A673 (cell line): ENCODE data around the gene TNIP3. TPM values are rescaled to one million over a fixed set of nuclear protein-coding genes. Genes with fewer than 3 reads are reported as not detected.

Experiments used
- BruUV-seq: library from RNA; stranded (reverse); fragments of 400-500 nt; replicated peaks from 2 replicates; lab custom pipeline; 2021; lab: Mats Ljungman, UMichigan
- CTCF ChIA-PET: fragments of 300-600 bp; sonication (Branson Sonifier 250); formaldehyde crosslinking; loops from one replicate; lab custom pipeline; 2022; ENCODE audit warnings: antibody characterized with exemption; lab: Charles Lee
- POLR2A ChIA-PET: fragments of 300-600 bp; sonication (Branson Sonifier 250); formaldehyde crosslinking; loops from one replicate; lab custom pipeline; 2022; ENCODE audit warnings: antibody characterized with exemption; ENCODE audit not compliant: low non-redundant PET; lab: Charles Lee
- DNase-seq: peaks from one replicate; pipeline ENCODE4 v3.0.0-alpha.2; 2015; ENCODE audit warnings: low spot score
- H3K27ac ChIP-seq: fragments of 200-600 bp; sonication (generic); 2 replicates; pipeline ENCODE4 v1.5.1; 2016; ENCODE audit warnings: mixed run types, low read depth, mild to moderate bottlenecking, mixed read lengths, antibody characterized with exemption, low read length; ENCODE audit not compliant: poor library complexity, severe bottlenecking
- H3K27me3 ChIP-seq: fragments of 200-600 bp; sonication (generic); replicated peaks from 2 replicates; pipeline ENCODE4 v1.6.1; 2017; ENCODE audit warnings: mixed run types, low read depth, mild to moderate bottlenecking, mixed read lengths, antibody characterized with exemption, low read length; ENCODE audit not compliant: insufficient read depth, poor library complexity
- H3K36me3 ChIP-seq: fragments of 200-600 bp; sonication (generic); 2 replicates; pipeline ENCODE4 v1.6.1; 2016; ENCODE audit warnings: mixed run types, mild to moderate bottlenecking, mixed read lengths, antibody characterized with exemption, low read length; ENCODE audit not compliant: insufficient read depth, poor library complexity, severe bottlenecking
- H3K4me1 ChIP-seq: fragments of 200-600 bp; sonication (generic); 2 replicates; pipeline ENCODE4 v1.6.1; 2017; ENCODE audit warnings: mixed run types, mild to moderate bottlenecking, mixed read lengths, antibody characterized with exemption, low read length; ENCODE audit not compliant: insufficient read depth, poor library complexity, severe bottlenecking
- H3K4me3 ChIP-seq: fragments of 200-600 bp; sonication (generic); 2 replicates; pipeline ENCODE4 v1.5.1; 2016; ENCODE audit warnings: low read depth, mixed run types, mild to moderate bottlenecking, mixed read lengths, low read length; ENCODE audit not compliant: poor library complexity, severe bottlenecking
- H3K9me3 ChIP-seq: fragments of 200-600 bp; sonication (generic); 2 replicates; pipeline ENCODE4 v1.6.1; 2016; ENCODE audit warnings: mixed run types, low read depth, mild to moderate bottlenecking, mixed read lengths, antibody characterized with exemption, low read length; ENCODE audit not compliant: poor library complexity, severe bottlenecking
- EZH2 ChIP-seq: fragments of 200-600 bp; sonication (generic); IDR thresholded peaks from 2 replicates; pipeline ENCODE4 v1.6.1; 2017; ENCODE audit warnings: borderline replicate concordance, low read depth, mild to moderate bottlenecking, mixed read lengths, antibody characterized with exemption, low read length; ENCODE audit not compliant: poor library complexity, severe bottlenecking
- intact Hi-C: fragments of 100-400 bp; cut with micrococcal nuclease; formaldehyde crosslinking; loops from one replicate; pipeline ENCODE4 v1.10.0; 2022; ENCODE audit not compliant: unreplicated experiment
- total RNA-seq: library from RNA; stranded (reverse); gene quantifications from 2 replicates; pipeline ENCODE4 v1.2.3, GENCODE V29; 2021
- TF ChIP-seq, protein P1 (sequence below): fragments of 300-800, 200-600 bp; sonication (generic); conservative IDR thresholded peaks from 2 replicates; pipeline ENCODE4 v1.5.1; 2017; ENCODE audit warnings: low read depth, mild to moderate bottlenecking, antibody characterized with exemption, low read length, moderate library complexity, mixed read lengths

The TNIP3 gene
- total RNA-seq, 1 experiment from 2014 or later, result 0.58 TPM

DNA sequence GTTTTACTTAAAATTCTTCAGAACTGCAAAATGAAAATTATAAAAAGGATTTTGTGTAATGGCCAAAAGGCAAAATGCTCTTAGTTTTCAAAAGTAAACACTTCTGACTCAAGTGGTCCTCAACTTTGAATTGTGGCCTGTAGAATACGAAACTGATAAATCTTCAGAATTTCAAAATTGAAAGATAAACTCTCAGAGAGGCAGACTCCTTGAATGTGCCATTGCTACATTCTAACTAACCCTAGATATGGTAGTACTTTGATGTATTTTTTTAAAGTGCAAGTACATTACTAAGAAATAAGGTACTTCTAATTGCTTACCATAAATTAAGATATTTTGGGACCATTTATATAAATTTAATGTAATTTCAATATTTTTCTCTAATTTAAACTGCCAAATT, 44.4 kb downstream of the TNIP3 start:
- no TSS peak for BruUV-seq
- TF ChIP-seq, protein P1, sequence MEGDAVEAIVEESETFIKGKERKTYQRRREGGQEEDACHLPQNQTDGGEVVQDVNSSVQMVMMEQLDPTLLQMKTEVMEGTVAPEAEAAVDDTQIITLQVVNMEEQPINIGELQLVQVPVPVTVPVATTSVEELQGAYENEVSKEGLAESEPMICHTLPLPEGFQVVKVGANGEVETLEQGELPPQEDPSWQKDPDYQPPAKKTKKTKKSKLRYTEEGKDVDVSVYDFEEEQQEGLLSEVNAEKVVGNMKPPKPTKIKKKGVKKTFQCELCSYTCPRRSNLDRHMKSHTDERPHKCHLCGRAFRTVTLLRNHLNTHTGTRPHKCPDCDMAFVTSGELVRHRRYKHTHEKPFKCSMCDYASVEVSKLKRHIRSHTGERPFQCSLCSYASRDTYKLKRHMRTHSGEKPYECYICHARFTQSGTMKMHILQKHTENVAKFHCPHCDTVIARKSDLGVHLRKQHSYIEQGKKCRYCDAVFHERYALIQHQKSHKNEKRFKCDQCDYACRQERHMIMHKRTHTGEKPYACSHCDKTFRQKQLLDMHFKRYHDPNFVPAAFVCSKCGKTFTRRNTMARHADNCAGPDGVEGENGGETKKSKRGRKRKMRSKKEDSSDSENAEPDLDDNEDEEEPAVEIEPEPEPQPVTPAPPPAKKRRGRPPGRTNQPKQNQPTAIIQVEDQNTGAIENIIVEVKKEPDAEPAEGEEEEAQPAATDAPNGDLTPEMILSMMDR, result no peak
- no peak for TF ChIP-seq EZH2
- CTCF ChIA-PET, result no interaction called here

DNA sequence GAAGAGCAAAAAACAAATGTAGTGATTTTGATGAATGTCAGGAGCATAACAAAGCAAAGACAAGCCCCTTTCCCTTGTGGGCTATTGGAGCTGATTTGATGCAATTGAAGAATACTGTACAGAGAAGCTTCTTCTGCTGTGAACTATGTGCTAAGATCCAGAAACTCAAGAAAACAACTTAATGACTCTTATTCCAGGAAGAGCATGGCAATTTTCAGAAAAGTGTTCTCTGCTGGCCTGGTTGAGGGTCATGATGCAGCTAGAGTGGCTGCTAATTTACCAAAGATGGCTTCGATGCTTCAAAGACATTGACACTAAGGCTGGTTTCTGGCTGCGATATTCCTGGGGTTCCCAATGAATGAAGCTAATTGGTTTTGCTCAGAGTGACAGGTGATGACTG, 45.8 kb downstream of the TNIP3 start:
- no peaks in the 10 kb centered on the region for H3K9me3 ChIP-seq
- no peaks in the 10 kb centered on the region for H3K4me1 ChIP-seq
- no TSS peak for BruUV-seq
- no peak for TF ChIP-seq EZH2
- TF ChIP-seq, protein P1, result no peak
- no peak overlapping the region for H3K4me3 ChIP-seq
- H3K36me3 ChIP-seq, result no peaks in the 10 kb centered on the region
- H3K27me3 ChIP-seq, result no peaks in the 10 kb centered on the region
- DNase-seq, result no peak
- H3K27ac ChIP-seq, result no peak overlapping the region
- ChIA-PET CTCF (no interaction called here), POLR2A (no interaction called here)
- intact Hi-C loops, result loop anchor here (10.0 kb wide), 1 partner anchor 186 kb away; no protein-coding TSS in a partner anchor

More for the DNA sequence above, 44.4 kb downstream of the TNIP3 start:
- H3K36me3 ChIP-seq, result no peaks in the 10 kb centered on the region
- no peaks in the 10 kb centered on the region for H3K27me3 ChIP-seq
- no peaks in the 10 kb centered on the region for H3K9me3 ChIP-seq
- POLR2A ChIA-PET, result no interaction called here
- H3K4me3 ChIP-seq, result no peak overlapping the region
- H3K27ac ChIP-seq, result no peak overlapping the region
- DNase-seq, result no peak
- intact Hi-C loops, result loop anchor here (10.0 kb wide), 1 partner anchor 185 kb away; no protein-coding TSS in a partner anchor
- H3K4me1 ChIP-seq, result no peaks in the 10 kb centered on the region

DNA sequence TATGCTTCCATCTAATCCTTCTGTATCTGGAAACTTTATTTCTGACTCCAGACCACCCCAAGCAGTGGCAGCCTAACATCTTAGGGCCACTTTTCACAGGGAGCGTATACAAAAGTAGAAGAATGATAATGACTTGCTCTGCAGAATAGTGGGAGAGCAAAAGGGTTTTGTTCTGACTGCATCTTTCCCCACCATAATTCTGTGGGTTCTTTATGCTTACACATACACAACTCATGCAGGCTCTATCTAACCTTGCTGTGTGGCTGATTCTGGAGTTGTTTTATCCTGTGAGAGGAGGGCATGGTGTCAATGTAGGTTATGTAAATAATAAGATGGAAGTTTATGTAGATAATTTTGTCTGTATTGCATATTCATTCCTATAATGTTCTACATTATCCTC, 49.4 kb downstream of the TNIP3 start:
- CTCF ChIA-PET, result no interaction called here
- no TSS peak for BruUV-seq
- intact Hi-C loops, result loop anchor here (10.0 kb wide), 1 partner anchor 190 kb away; no protein-coding TSS in a partner anchor
- TF ChIP-seq, protein P1, result no peak
- no peak for TF ChIP-seq EZH2
- no peak for DNase-seq
- no peaks in the 10 kb centered on the region for H3K4me1 ChIP-seq
- H3K27me3 ChIP-seq, result no peaks in the 10 kb centered on the region
- no peaks in the 10 kb centered on the region for H3K9me3 ChIP-seq
- no peaks in the 10 kb centered on the region for H3K36me3 ChIP-seq
- no peak overlapping the region for H3K27ac ChIP-seq
- H3K4me3 ChIP-seq, result no peak overlapping the region
- POLR2A ChIA-PET, result no interaction called here
